ENCODE data around the gene PCCA. TPM values are rescaled to one million over a fixed set of nuclear protein-coding genes. Genes with fewer than 3 reads are reported as not detected.

The PCCA gene
- total RNA-seq, 3 donors from 2014 or later: 55.7 to 98.6 (median 70.5) TPM

- Histone ChIP-seq H3K4me3 (no peak overlapping the region), H3K9me3 (no peaks in the 10 kb centered on the region), H3K36me3 (ENCODE audit: low read depth) (no peaks in the 10 kb centered on the region), H3K4me1 (ENCODE audit: low read depth) (no peaks in the 10 kb centered on the region)
- TF ChIP-seq CTCF (IDR thresholded peaks at IDR 0.05): no peak
- intact Hi-C loops (cut with DNase I, micrococcal nuclease): no loop called here
- DNase-seq: no peak
- no peak for ATAC-seq
Observed at GRCh38 chr13:100473501-100474044, 384.7 kb downstream of the PCCA start.

- H3K4me1 ChIP-seq (ENCODE audit: low read depth): no peaks in the 10 kb centered on the region
- intact Hi-C loops (cut with DNase I, micrococcal nuclease): no loop called here
- no peak for DNase-seq
- no peaks in the 10 kb centered on the region for H3K36me3 ChIP-seq (ENCODE audit: low read depth)
- TF ChIP-seq CTCF (IDR thresholded peaks at IDR 0.05): no peak
- ATAC-seq: no peak
- H3K4me3 ChIP-seq: no peak overlapping the region
- H3K9me3 ChIP-seq: no peaks in the 10 kb centered on the region
Observed at GRCh38 chr13:100476963-100477362, 388.1 kb downstream of the PCCA start.

- Histone ChIP-seq H3K4me3 (no peak overlapping the region), H3K9me3 (no peaks in the 10 kb centered on the region), H3K4me1 (ENCODE audit: low read depth) (no peaks in the 10 kb centered on the region), H3K36me3 (ENCODE audit: low read depth) (no peaks in the 10 kb centered on the region)
- no peak for TF ChIP-seq CTCF (IDR thresholded peaks at IDR 0.05)
- intact Hi-C loops (cut with DNase I, micrococcal nuclease): no loop called here
- DNase-seq (no peak), ATAC-seq (no peak)
Observed at GRCh38 chr13:100478107-100478809, 389.4 kb downstream of the PCCA start.

GRCh38 chr13:100480676-100481075 lies 391.8 kb downstream of the PCCA start:
- Histone ChIP-seq H3K4me1 (ENCODE audit: low read depth) (peaks cover 3% of the 10 kb centered on the region), H3K9me3 (no peaks in the 10 kb centered on the region), H3K4me3 (no peak overlapping the region), H3K36me3 (ENCODE audit: low read depth) (no peaks in the 10 kb centered on the region)
- no peak for DNase-seq
- TF ChIP-seq CTCF (IDR thresholded peaks at IDR 0.05): no peak
- intact Hi-C loops (cut with DNase I, micrococcal nuclease): no loop called here
- ATAC-seq: no peak

GRCh38 chr13:100483139-100483538 lies 394.2 kb downstream of the PCCA start:
- TF ChIP-seq CTCF (IDR thresholded peaks at IDR 0.05): no peak

More at GRCh38 chr13:100483139-100483538, 394.2 kb downstream of the PCCA start:
- Histone ChIP-seq H3K4me1 (ENCODE audit: low read depth) (peaks cover 3% of the 10 kb centered on the region), H3K4me3 (no peak overlapping the region), H3K9me3 (no peaks in the 10 kb centered on the region), H3K36me3 (ENCODE audit: low read depth) (no peaks in the 10 kb centered on the region)
- intact Hi-C loops (cut with DNase I, micrococcal nuclease): no loop called here
- DNase-seq (no peak), ATAC-seq (no peak)

Data from mucosa of descending colon (tissue), 3 donors.